GM10266 (cell line): Measurements from ENCODE around the gene RASA1.

Experiments used
- DNase-seq: peaks from one replicate; pipeline ENCODE4 v3.0.0; 2012; ENCODE audit errors: extremely low spot score
- CTCF ChIP-seq: IDR thresholded peaks from 2 replicates; pipeline ENCODE4 v1.5.1; 2012; ENCODE audit warnings: mild to moderate bottlenecking, low read depth; ENCODE audit not compliant: control insufficient read depth, insufficient read depth; ENCODE audit errors: missing control alignments

RASA1 gene

GRCh38 chr5:87245451-87245850 lies 22.2 kb upstream of the RASA1 start:
- no peak for DNase-seq
- no peak for TF ChIP-seq CTCF

GRCh38 chr5:87246061-87246460 lies 21.6 kb upstream of the RASA1 start:
- TF ChIP-seq CTCF, result no peak
- no peak for DNase-seq

GRCh38 chr5:87252283-87252605 lies 15.4 kb upstream of the RASA1 start:
- no peak for TF ChIP-seq CTCF
- no peak for DNase-seq

- DNase-seq, result no peak
Measured at GRCh38 chr5:87254035-87254434, 13.6 kb upstream of the RASA1 start.

GRCh38 chr5:87258507-87258906 lies 9.2 kb upstream of the RASA1 start:
- DNase-seq, result no peak

More at GRCh38 chr5:87254035-87254434, 13.6 kb upstream of the RASA1 start:
- no peak for TF ChIP-seq CTCF

GRCh38 chr5:87260604-87261192 lies 7.0 kb upstream of the RASA1 start:
- TF ChIP-seq CTCF, result no peak
- no peak for DNase-seq

More at GRCh38 chr5:87258507-87258906, 9.2 kb upstream of the RASA1 start:
- no peak for TF ChIP-seq CTCF

- TF ChIP-seq CTCF, result no peak
- no peak for DNase-seq
Measured at GRCh38 chr5:87263498-87263897, 4.2 kb upstream of the RASA1 start.
